Muscle of arm (tissue), 12 donors: ENCODE results near the gene UBE2E2. TPM values are rescaled to one million over a fixed set of nuclear protein-coding genes. Genes with fewer than 3 reads are reported as not detected.

Source experiments
- DNase-seq: peaks from one replicate; pipeline ENCODE4 v3.0.0-alpha.2; 2013
- polyA plus RNA-seq, 12 donors: library from polyadenylated mRNA; unstranded; fragments of 120-200 nt; gene quantifications; one replicate each; pipeline ENCODE4 v1.2.1, GENCODE V29; 2013; ENCODE audit not compliant: insufficient read length in 12 of 12

UBE2E2 gene
- polyA plus RNA-seq, 12 donors: 30.0 to 55.5 (median 42.2) TPM; not detected in 1

- no peak for DNase-seq
Observed at GRCh38 chr3:23619705-23620637, 416.8 kb downstream of the UBE2E2 start.

DNA sequence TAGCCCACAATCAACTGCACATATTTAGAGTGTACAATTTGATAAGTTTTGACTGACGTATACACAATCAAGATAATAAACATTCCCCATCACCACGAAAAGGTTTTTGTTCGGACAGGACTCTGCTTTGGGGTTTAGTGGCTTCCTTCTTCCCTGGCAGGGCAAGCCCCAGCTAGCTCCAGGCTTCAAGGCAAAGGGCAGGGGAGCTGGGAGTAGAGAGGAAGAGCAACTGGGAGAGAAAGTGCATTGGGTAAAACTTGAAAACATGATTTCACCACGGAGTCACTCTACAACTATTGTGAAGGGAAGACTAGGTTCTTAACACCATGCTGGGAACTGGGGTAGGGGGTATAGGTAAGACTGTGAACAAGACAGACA, 417.5 kb downstream of the UBE2E2 start:
- DNase-seq: no peak

DNA sequence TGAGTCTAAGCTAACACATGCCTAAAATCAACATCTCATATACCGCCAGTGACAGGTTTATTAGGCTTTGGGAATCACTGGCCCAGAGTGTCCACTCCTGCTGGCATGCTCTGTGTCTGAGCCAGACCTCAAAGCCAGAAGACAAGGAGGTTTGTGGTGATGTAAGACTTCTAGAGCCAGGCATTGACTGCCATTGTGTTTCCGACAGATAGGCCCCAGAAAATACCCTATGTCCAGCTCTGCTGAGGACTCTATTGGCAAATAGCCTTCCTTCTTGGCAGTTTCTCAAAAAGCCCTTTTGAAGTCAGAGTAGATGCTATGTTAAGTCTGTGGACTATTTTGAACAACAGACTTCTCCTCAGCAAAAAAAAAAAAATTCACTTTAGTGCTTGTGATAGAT, 420.7 kb downstream of the UBE2E2 start:
- DNase-seq: no peak

- DNase-seq: no peak
Observed at GRCh38 chr3:23624305-23624704, 421.2 kb downstream of the UBE2E2 start.

DNA sequence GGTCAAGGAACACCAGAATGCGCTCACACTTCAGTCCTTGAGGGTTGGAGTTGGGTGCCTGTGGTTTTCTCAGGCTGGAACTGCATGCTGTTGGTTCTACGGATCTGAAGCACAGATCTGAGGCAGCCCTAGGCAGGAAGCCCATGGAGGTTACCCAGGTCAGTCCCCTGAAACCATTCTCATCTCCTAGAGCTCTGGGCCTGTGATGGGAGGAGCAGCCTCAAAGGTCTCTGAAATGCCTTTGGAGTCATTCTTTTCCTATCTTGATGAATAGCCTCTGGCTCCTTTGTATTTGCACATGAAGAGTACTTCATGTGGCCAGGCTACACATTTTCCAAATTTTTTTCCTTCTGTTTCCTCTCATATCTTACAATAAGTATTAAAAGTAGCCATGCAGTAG, 423.3 kb downstream of the UBE2E2 start:
- DNase-seq: no peak

GRCh38 chr3:23629181-23629894, 426.2 kb downstream of the UBE2E2 start:
- DNase-seq: no peak

DNA sequence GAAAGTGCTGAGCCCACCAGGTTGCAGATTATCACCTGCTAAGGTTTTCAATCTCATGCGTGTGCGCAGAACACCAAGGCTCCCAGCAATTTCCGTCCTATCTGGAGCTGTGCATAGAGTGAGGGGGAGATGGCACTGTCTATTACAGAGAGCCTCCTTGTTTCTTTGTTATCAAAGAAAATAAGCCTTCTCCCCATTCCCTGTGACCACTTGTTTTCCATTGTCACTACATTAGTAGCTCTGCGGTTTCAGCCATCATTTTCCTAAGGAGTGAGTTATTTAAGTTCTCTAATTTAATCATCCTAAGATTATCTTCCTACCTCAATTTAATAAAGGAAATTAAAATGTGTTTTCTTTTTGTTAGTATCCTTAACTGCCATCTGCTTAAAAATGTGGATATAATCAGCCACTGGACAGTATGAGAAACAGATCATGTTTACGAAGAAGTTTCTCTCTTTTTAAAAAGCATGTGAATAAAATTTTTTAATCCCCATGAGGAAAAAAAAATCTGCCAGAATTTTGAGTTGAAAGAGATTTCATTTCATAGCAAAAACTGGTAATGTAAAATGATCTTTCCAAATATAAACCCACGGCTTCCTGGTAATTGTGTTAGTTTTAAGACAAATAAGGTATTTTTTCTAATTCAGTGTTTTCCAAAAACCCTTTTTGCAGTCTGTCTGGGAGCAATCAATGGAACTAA, 430.3 kb downstream of the UBE2E2 start:
- DNase-seq: no peak

GRCh38 chr3:23637339-23637738, 434.2 kb downstream of the UBE2E2 start:
- DNase-seq: no peak

GRCh38 chr3:23640471-23641146, 437.5 kb downstream of the UBE2E2 start:
- DNase-seq: no peak
